ENCODE measurements around the gene SGSM1. TPM values are rescaled to one million over a fixed set of nuclear protein-coding genes. Genes with fewer than 3 reads are reported as not detected.

SGSM1 gene
- total RNA-seq, 1 experiment from 2014 or later: 5.1 TPM

DNA sequence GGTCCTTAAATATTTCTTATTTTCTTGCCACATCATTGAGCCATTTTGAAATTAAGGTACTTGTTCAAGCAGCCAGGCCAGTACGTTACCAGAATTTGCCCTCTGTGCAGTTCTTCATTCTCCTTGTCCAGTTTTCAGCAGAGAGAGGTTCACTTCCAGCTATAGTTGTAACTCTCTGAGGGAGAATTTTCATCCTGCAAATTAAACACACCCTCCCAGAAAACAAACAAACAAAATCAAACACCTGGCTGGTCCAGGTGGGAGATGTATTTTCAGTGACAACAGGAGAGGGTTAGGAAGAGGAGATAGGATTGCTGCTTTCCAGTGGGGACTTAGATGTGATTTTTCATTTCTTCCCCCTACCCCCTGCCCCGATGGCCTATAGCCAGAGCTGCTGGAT, 95.4 kb downstream of the SGSM1 start (continued):
- TF ChIP-seq, protein P1, sequence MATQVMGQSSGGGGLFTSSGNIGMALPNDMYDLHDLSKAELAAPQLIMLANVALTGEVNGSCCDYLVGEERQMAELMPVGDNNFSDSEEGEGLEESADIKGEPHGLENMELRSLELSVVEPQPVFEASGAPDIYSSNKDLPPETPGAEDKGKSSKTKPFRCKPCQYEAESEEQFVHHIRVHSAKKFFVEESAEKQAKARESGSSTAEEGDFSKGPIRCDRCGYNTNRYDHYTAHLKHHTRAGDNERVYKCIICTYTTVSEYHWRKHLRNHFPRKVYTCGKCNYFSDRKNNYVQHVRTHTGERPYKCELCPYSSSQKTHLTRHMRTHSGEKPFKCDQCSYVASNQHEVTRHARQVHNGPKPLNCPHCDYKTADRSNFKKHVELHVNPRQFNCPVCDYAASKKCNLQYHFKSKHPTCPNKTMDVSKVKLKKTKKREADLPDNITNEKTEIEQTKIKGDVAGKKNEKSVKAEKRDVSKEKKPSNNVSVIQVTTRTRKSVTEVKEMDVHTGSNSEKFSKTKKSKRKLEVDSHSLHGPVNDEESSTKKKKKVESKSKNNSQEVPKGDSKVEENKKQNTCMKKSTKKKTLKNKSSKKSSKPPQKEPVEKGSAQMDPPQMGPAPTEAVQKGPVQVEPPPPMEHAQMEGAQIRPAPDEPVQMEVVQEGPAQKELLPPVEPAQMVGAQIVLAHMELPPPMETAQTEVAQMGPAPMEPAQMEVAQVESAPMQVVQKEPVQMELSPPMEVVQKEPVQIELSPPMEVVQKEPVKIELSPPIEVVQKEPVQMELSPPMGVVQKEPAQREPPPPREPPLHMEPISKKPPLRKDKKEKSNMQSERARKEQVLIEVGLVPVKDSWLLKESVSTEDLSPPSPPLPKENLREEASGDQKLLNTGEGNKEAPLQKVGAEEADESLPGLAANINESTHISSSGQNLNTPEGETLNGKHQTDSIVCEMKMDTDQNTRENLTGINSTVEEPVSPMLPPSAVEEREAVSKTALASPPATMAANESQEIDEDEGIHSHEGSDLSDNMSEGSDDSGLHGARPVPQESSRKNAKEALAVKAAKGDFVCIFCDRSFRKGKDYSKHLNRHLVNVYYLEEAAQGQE (IDR thresholded peaks at IDR 0.05; ENCODE audit: low read depth): no peak
- TF ChIP-seq ZNF274 (IDR thresholded peaks at IDR 0.05; ENCODE audit: low read depth, low read length) (no peak), SRF (IDR thresholded peaks at IDR 0.05; ENCODE audit: low read depth) (no peak), SIN3A (IDR thresholded peaks at IDR 0.05; ENCODE audit: low read depth) (no peak), POLR2AphosphoS5 (IDR thresholded peaks at IDR 0.05; ENCODE audit: low read depth, low read length) (no peak), TCF7L2 (IDR thresholded peaks at IDR 0.05; ENCODE audit: borderline replicate concordance, extremely low read depth, insufficient read depth, insufficient read length) (no peak), FOSL1 (IDR thresholded peaks at IDR 0.05; ENCODE audit: low read depth) (no peak), CBX3 (IDR thresholded peaks at IDR 0.05; ENCODE audit: low read depth) (no peak), EGR1 (IDR thresholded peaks at IDR 0.05; ENCODE audit: low read depth) (no peak)

DNA sequence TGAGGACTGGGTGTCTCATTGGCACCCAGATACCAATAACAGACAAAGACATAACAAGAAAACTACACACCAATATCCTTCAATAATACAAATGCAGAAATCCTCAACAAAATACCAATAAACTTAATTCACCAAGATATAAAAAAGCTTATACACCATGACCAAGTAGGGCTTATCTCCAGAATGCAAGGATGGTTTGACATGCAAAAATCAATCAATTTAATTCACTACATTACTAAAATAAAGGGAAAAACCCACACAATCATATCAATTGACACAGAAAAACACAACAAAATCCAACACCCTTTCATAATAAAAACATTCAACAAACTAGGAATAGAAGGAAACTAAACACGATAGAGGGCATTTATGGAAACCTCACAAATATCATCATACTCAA, 99.9 kb downstream of the SGSM1 start:
- intact Hi-C loops (cut with micrococcal nuclease): no loop called here
- H3K4me1 ChIP-seq (ENCODE audit: control insufficient read depth in 1 of 2, insufficient read depth in 2 of 2, low read length in 2 of 2): no peaks in the 10 kb centered on the region
- H3K4me2 ChIP-seq (ENCODE audit: low read length): no peak overlapping the region
- H3K4me3 ChIP-seq (replicated peaks in 1 of 2; ENCODE audit: low read depth in 1 of 2, low read length in 2 of 2): no peak overlapping the region
- no peak overlapping the region for H3K27ac ChIP-seq (ENCODE audit: low read depth, low read length)
- no peaks in the 10 kb centered on the region for H4K20me1 ChIP-seq (ENCODE audit: insufficient read depth)
- ChIA-PET POLR2A (no interaction called here), CTCF (no interaction called here), RAD21 (ENCODE audit: low non-redundant PET in 1 of 2, low total read pairs in 2 of 2, uncharacterized antibody in 2 of 2, unreplicated experiment in 2 of 2) (no interaction called here)
- no peak overlapping the region for H3K9ac ChIP-seq (ENCODE audit: low read length)
- no TSS peak for BruUV-seq (replicated peaks)
- no peaks in the 10 kb centered on the region for H3K27me3 ChIP-seq (ENCODE audit: insufficient read depth, low read length)
- H3K9me2 ChIP-seq (ENCODE audit: insufficient read depth): no peaks in the 10 kb centered on the region
- no peaks in the 10 kb centered on the region for H3K79me2 ChIP-seq (ENCODE audit: insufficient read depth, low read length)
- ATAC-seq (no peak), DNase-seq (ENCODE audit: low read depth, low spot score) (no peak)
- H2AFZ ChIP-seq (ENCODE audit: low read depth, low read length, poor library complexity, severe bottlenecking): no peak overlapping the region
- no peaks in the 10 kb centered on the region for H3K36me3 ChIP-seq (ENCODE audit: control insufficient read depth in 1 of 2, insufficient read depth in 2 of 2, low read length in 2 of 2)
- H3K9me3 ChIP-seq (ENCODE audit: control insufficient read depth in 1 of 2, insufficient read depth in 1 of 2, low read depth in 1 of 2, low read length in 2 of 2): peaks cover 5 to 11% of the 10 kb centered on the region in 2 experiments; a peak in 3 of 4 replicates
- TF ChIP-seq EGR1 (IDR thresholded peaks at IDR 0.05; ENCODE audit: low read depth): no peak
- no peak for TF ChIP-seq POLR2AphosphoS5 (IDR thresholded peaks at IDR 0.05; ENCODE audit: low read depth, low read length)
- no peak for TF ChIP-seq EZH2 (IDR thresholded peaks at IDR 0.05)
- TF ChIP-seq, protein P1 (IDR thresholded peaks at IDR 0.05; ENCODE audit: low read depth): no peak
- no peak for TF ChIP-seq FOSL1 (IDR thresholded peaks at IDR 0.05; ENCODE audit: low read depth)
- no peak for TF ChIP-seq SIN3A (IDR thresholded peaks at IDR 0.05; ENCODE audit: low read depth)
- no peak for TF ChIP-seq ELF1 (IDR thresholded peaks at IDR 0.05; ENCODE audit: borderline replicate concordance, low read depth)
- TF ChIP-seq, protein P2, sequence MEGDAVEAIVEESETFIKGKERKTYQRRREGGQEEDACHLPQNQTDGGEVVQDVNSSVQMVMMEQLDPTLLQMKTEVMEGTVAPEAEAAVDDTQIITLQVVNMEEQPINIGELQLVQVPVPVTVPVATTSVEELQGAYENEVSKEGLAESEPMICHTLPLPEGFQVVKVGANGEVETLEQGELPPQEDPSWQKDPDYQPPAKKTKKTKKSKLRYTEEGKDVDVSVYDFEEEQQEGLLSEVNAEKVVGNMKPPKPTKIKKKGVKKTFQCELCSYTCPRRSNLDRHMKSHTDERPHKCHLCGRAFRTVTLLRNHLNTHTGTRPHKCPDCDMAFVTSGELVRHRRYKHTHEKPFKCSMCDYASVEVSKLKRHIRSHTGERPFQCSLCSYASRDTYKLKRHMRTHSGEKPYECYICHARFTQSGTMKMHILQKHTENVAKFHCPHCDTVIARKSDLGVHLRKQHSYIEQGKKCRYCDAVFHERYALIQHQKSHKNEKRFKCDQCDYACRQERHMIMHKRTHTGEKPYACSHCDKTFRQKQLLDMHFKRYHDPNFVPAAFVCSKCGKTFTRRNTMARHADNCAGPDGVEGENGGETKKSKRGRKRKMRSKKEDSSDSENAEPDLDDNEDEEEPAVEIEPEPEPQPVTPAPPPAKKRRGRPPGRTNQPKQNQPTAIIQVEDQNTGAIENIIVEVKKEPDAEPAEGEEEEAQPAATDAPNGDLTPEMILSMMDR (IDR thresholded peaks at IDR 0.05 in 2 of 3, conservative IDR thresholded peaks at IDR 0.05 in 1 of 3; ENCODE audit: borderline replicate concordance in 1 of 3, insufficient read depth in 1 of 3, low read depth in 2 of 3, low read length in 2 of 3): no peak
- no peak for TF ChIP-seq CBX3 (IDR thresholded peaks at IDR 0.05; ENCODE audit: low read depth)
- no peak for TF ChIP-seq SP1 (IDR thresholded peaks at IDR 0.05; ENCODE audit: low read depth)
- no peak for TF ChIP-seq ZNF274 (IDR thresholded peaks at IDR 0.05; ENCODE audit: low read depth, low read length)
- TF ChIP-seq TCF7L2 (IDR thresholded peaks at IDR 0.05; ENCODE audit: borderline replicate concordance, extremely low read depth, insufficient read depth, insufficient read length): no peak
- TF ChIP-seq, protein P3, sequence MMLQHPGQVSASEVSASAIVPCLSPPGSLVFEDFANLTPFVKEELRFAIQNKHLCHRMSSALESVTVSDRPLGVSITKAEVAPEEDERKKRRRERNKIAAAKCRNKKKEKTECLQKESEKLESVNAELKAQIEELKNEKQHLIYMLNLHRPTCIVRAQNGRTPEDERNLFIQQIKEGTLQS (IDR thresholded peaks at IDR 0.05): no peak
